Bone marrow (tissue), 2 donors: ENCODE measurements around the gene KREMEN1.

Source experiments
- DNase-seq, 2 donors: peaks; one replicate each; lab custom pipeline; 2025; lab: John Stamatoyannopoulos, UW

The KREMEN1 gene

DNA sequence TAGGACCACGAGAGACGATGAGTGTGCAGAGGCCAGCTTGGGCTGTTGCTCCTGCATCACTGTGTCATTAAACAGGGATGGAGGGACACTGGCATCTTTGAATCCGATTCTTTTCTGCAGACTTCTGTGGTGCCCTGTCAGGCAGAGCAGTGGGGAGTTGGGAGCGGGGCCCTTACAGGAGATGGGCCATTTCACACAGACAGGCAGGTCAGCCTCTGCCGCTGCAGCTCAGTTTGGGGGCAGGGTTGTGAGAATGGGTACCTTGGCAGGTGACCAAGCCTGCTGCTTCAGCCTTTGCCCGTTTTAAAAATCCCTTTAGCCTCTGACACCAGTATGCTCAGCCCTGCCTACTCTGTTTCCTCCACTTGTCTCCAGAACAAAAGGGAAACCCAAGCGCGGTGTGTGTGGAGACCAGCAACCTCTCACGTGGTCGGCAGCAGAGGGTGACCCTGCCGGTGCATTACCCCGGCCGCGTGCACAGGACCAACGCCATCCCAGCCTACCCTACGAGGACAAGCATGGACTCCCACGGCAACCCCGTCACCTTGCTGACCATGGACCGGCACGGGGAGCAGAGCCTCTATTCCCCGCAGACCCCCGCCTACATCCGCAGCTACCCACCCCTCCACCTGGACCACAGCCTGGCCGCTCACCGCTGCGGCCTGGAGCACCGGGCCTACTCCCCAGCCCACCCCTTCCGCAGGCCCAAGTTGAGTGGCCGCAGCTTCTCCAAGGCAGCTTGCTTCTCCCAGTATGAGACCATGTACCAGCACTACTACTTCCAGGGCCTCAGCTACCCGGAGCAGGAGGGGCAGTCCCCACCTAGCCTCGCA, 23.8 kb upstream of the KREMEN1 start:
- no peak for DNase-seq

DNA sequence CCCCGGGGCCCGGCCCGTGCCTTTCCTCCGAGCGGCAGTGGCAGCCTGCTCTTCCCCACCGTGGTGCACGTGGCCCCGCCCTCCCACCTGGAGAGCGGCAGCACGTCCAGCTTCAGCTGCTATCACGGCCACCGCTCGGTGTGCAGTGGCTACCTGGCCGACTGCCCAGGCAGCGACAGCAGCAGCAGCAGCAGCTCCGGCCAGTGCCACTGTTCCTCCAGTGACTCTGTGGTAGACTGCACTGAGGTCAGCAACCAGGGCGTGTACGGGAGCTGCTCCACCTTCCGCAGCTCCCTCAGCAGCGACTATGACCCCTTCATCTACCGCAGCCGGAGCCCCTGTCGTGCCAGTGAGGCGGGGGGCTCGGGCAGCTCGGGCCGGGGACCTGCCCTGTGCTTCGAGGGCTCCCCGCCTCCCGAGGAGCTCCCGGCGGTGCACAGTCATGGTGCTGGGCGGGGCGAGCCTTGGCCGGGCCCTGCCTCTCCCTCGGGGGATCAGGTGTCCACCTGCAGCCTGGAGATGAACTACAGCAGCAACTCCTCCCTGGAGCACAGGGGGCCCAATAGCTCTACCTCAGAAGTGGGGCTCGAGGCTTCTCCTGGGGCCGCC, 23.1 kb upstream of the KREMEN1 start:
- DNase-seq: no peak

DNA sequence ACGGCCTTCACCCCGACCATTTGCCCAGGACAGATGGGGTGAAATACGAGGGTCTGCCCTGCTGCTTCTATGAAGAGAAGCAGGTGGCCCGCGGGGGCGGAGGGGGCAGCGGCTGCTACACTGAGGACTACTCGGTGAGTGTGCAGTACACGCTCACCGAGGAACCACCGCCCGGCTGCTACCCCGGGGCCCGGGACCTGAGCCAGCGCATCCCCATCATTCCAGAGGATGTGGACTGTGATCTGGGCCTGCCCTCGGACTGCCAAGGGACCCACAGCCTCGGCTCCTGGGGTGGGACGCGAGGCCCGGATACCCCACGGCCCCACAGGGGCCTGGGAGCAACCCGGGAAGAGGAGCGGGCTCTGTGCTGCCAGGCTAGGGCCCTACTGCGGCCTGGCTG, 22.4 kb upstream of the KREMEN1 start:
- no peak for DNase-seq

DNA sequence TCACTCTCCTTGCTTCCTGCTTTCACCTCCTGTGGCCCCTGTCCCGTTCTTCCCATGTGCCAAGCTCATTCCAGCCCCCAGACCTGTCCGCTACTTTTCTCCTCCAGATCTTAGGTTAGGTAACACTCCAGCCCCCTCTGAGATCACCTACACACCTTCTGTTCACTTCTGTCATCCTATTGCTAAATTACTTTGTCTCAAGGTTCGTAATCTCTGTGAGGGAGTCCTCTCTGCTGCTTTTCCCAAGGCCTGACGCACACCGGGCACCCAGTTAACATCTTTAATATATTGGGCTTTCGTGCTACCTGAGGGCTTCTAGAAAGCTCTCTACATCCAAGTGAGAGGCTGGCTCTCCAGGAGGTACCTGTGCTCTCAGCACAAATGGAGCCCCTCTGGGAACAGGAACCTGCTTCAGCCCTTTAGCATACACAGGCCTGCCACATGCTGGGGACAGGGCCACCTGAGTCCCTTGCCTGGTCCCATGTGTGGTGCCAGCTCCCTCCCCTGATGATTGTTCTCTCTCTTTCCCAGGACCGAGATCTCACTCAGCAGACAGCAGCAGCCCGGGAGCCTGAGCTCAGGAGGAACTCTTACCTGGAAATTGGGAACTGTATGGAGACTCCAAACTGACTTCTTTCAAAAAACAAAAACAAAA, 19.7 kb upstream of the KREMEN1 start:
- no peak for DNase-seq

DNA sequence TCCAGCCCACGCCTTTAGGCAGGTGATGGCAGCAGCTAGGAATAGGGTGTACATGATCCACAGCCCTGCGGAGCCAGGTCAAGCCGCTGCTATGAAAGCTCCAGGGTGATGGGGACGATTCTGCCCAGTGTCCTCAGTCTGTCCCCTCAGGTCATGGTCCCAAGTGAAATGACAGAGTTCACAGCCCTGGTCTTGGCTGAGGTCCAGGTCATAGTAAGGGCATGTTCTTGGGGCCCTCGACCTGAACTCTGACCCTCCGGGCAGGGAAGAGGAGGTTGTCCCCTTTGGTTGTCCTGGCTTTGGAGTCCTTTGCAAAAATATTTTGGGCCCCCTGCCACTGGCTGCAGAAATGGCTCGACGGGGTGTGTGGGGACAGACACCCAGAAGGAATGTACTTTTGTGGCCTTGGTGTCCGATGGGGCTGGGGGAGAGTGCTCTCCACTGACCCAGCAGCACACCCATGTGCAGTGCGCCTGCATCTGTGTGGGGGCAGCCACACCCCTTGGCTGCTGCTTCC, 18.5 kb upstream of the KREMEN1 start:
- no peak for DNase-seq

DNA sequence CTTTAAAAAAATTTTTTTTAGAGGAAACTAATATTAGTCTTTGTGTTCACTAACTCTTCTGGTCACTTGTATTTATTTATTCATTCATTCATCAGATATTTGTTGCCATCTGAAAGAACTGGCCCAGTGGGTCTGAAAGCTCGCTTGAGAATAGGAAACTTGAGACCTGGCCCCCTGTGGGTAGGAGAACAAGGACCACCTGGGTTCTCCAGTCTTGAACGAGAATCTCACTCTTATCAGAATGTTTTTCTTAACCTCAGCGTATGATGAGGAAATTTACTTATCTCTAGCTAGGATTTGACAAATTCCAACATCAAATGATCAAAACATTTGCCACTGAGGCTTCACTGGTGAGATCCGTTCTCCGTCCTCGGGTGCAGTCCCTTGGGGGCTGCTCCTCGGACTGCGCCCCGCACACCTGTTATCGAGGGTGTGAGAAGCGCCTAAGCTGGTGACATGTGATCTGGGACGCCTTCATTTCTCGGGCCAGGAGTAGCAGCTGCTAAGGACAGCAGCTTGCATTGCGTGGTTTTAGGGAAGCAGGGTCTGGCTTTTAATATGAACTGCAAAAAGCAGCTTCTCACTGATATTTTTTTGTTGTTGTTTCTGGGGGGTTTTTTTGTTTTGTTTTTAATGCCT, 17.5 kb upstream of the KREMEN1 start:
- DNase-seq: no peak

DNA sequence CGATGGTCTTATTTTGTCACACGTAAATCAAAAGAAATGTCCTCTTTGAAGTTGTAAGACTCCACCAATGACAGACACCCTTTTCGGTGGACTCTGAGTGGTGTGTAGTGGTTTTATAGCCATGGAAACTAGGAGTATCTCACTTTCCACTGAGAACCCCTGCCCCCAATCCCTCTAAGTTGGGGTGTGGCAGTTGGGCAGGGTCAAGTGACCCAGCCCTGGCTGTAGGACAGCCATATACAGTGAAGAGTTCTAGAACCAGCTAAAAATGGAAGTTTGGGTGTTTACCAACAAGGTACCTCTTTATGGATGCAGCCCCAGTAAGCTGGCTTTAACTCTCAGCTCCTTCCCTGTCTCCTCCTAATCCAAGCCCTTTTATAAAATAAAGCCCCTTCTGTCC, 16.4 kb upstream of the KREMEN1 start:
- no peak for DNase-seq

DNA sequence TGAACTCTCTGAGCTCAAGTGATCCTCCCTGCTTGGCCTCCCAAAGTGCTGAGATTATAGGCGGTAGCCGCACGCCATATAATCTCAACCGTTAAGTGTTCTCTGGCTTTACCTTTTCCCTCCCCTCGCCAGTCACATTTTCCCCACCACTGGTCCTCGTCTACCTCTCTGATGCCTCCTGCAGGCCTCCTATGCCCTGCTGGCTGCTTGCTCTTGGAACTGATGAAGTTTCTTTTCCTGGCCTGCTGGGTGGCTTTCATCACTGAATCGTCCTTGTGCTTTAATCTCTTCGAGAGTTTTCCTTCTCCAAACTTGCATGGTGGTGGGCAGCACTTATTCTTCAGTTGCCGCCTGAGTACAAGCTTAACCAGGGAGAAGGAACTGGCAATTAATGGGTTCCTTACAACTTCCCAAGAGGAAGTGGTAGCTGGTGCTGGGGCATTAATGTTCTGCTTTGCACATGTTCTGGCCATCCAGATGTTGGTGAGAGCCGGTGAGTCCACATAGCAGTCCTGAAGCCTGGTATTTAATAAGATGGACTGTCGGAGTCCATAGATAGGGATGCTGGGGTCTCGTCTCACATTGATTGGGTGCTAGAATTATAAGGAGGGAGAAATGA, 12.5 kb upstream of the KREMEN1 start:
- no peak for DNase-seq

DNA sequence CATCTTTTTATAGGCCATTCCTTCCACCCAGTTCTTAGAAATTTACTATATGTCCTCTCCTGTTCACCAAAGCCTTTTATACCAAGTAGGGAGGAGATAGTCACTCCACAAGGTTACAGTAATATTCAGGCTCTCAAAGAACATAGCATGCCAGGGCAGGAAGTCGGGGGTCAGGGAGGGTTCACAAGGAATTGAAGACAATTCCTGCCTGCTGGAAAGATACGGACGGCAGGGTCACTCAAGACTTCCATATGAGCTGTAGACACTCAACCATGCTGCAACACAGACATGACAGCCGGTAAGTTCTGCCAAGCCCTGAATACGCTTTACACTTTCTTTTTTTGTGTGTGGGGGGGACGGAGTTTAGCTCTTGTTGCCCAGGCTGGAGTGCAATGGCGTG, 11.9 kb upstream of the KREMEN1 start:
- DNase-seq: no peak

DNA sequence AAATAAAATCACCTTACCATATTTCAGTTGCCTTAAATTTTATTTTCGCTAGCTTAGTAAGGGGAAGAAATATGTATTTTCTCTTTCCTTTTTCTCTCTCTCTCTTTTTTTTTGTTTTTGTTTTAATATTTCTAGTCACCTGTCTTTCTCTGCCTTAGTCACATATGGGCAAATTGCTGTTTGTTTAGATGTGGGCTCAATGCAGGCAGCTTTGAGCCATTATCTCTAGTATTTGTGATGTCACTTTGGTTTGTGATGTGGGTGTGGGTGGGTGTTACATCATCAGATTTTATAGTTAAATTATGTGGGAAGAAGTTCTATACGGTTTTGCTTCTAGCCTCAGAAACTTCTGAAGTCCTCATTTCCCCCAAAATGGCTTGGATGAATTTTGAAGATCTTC, 11.1 kb upstream of the KREMEN1 start, which contains the start of gene C22orf31:
Gene C22orf31 (minus strand): TSS at position 59 of the 400 bp plus-strand sequence. CDS start 39 bp downstream, at position 20.
- no peak for DNase-seq

DNA sequence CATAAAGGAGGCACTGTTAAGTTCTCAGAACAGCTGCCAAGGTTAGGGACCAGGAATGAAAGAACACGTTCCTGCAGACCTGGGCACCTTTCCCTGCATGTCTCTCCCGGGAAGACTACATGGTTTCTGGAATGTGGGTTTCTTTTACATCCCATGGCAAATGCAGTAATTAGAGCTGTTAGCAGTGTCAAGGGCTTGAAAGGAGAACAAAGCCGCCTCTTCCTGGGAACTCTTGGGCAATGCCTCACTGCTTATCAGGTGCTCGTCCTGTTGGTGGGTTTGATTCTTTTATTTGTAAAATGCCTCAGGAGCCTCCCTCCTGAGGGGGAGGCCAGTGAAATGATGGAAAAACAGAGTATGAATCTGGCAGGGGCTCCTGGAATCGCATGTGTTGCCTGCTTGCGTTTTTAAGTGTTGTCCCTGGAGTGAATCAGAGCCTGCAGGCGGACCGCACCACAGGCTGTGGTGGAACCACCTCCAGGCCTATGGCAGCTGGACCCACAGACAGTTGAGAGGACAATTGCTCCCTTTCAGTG, 10.5 kb upstream of the KREMEN1 start:
- no peak for DNase-seq

DNA sequence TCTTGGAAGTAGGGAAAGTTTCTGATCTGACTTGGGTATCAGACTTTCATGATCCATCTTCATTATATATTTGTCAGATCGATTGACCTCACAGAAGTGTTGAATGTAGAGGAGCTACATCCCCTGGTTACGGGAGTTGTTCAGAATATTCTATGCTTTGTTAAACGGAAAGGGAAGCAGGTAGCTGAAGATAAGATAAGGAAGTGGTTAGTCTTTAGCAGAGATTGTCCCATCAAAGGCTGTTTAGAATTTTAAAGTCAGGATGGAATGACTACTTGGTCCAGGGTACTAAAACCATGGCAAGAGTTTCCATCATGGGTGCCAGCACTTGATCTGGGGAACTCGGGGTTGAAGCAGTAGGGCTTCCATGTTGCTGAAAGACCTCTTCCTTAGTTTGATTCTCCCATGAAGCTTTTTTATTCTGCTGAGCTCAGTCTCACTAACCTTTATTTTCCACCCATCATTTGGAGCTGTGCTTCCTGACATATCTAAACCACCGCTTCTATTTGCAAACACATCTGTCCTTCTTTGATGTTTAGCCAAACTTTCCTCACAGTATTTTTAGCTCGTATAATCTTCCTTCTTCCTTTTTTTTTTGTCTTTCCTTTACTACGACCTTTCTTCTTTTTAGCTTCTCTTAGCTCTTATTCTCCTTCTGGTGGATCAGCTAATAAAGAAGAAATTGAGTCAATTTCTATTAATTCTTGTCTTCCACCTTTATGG, 7.2 kb upstream of the KREMEN1 start:
- DNase-seq: no peak

DNA sequence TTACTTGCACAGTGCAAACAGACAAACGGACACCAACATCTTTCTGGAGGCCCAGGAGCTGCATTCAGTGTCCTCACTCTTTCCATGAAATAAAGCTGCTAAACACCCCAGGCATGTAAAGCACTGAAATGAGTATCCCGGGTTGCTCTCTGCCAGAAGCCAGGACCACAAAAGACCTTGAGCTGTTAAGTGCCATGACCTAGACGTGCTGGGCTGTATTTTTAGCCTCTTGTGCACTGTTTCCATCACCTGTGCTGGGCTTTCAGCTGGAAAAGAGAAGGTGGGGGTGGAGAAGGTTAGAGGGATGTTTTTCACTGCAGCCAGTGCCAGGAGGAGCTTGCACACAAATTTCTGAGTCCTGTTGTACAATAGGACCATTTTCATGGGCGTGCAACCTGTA, 3.4 kb upstream of the KREMEN1 start:
- DNase-seq: no peak

DNA sequence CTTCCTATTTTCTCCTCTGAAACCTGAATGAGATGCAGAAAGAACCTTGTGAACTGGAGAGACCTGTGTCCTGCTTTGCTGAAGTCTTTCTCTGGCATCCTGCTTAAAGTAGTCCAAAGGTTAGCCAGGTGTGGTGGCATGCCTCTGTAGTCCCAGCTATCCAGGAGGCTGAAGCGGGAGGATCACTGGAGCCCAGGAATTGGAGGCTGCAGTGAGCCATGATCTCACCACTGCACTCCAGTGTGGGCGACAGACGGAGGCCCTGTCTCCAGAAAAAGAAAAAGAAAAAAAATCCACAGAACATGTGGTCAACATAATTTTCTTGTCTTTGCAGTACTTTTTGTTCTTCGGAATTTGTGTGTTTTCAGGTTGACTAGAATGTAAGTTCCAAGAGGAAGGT, 2.3 kb upstream of the KREMEN1 start:
- DNase-seq: no peak

DNA sequence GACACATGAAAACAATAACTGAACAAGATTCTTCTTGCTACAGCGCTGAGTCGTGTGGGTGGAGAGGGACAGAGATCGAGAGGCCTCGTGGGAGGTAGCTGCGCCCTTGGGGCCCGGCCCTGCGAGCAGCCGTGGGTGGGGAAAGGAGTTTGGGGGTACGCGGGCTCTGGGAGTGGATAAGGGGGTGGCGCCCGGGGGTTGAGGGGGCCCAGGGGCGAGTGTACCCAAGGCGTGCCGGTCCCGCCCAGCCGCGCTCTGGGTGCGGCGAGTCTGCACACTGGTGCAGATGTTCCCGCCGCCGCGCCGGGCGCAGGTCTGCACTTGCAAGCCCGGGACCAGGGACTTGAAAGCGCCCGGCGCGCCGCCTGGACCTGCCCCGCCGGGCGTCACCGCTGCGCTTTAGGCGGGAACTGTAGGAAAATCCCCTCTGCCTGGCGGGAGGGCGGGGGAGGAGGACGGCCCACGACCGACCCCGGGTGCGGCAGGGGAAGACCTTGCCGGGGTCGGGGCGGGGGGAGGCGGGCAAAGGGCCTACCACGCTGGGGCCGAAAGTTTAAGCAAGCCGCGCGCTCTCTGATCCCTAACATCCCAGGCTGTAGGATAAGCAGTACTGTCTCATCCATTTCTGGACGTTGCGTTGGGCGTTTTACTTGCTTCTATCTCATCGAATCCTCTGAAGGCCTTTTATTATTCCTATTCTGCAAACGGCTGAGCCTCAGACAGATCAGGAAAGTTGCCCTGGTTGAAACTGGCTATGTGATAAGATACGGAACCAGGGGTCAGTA, 1.4 kb upstream of the KREMEN1 start:
- peak in 1 of 2 donors; percentile 25 for DNase-seq

DNA sequence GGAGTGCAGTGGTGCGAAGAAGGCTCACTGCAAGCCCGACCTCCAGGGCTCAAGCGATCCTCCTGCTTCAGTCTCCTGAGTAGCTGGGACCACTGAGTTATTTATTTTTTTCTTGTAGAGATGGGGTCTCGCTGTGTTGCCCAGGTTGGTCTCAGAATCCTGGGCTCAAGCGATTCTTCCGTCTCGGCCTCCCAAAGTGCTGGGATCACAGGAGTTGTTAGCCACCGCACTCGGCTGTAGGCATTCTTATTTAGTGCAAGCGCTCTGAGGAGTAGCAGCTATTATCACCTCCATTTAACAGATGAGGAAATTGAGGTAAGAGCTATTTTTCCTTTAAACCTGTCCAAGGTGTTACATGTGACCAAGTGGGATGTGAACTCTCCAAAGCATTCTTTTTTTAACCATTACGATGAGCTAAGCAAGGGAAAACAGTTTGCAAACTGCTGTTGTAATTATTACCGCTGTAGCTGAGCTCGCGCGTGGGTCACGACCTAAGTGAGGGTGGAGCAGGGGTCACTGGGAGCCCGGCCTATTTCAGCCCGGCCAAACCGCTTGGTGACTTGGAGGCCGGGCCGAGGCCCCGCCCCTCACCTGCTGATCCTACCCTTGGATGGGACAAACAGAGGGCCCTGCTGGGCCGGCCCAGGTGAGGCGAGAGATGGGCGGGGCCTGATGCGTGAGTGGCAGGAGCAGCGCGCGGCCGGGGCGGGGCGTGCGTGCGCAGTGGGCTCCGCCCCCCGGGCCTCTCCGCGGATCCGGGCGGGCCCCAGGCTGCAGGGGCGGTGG, 449 bp upstream of the KREMEN1 start:
- peak in 1 of 2 donors; percentile 43 for DNase-seq

DNA sequence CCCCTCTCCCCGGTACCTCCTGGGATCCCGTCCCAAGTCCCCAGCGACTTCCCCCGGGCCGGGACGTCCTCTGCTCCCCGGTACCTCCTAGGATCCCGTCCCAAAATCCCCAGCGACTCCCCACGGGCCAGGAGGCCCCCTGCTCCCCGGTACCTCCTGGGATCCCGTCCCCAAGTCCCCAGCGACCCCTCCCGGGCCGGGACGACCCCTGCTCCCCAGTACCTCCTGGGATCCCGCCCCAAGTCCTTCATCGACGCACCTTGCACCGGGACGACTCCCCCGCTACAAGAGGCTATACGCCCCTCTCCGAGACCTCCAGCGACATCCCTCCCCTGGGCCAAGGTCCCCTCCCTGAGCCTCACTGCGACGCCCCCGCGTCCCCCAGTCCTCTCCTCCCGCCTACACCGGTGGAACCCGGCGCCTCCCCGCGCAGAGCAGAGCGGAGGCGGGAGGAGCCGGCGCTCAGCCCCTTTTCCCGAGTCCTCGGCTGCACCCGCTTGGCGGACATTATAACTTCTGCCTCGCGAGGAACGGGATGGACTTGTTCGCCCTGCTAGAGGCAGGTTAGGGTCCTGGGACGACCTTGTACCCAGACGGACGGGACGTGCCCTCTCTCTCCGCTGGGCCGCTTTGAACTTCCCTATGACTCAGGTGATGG, 912 bp downstream of the KREMEN1 start:
- DNase-seq: no peak

DNA sequence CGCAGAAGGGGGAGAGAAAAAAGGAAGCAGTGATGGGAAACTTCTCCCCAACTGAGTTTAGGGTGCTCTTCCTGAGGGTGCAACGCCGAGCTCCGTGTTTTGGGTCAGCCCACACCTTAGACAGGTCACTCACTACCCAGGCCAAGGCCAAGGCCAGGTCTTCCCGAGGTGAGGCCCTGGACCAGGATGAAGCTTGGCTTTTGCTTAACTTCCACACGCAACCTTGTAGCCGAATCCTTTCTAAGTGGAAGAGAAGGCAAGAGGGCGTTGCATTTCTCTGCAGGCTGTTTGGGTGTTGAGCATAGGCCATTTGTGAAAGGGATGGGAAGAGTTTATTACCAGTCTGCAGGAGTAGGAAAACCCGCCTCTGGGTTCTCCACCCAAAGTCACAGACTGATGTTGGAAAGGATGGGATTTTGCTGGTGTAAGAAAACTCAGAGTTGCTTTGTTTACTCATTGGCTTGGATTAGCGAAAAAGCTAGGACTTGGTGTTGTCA, 1.5 kb downstream of the KREMEN1 start:
- DNase-seq: no peak
